HCT116 (cell line): ENCODE results near the gene WDSUB1. TPM values are rescaled to one million over a fixed set of nuclear protein-coding genes. Genes with fewer than 3 reads are reported as not detected.

Experiments
- ATAC-seq: fragments of 200-7000 bp; cut with Tn5 transposase; 2 replicates; pipeline ENCODE4 v1.9.1; 2020; ENCODE audit warnings: mild to moderate bottlenecking, moderate library complexity
- BruUV-seq: library from RNA; stranded (reverse); fragments of 400-500 nt; replicated peaks from 2 replicates; lab custom pipeline; 2021; lab: Mats Ljungman, UMichigan
- CTCF ChIA-PET: fragments of 300-600 bp; sonication (Branson Sonifier 250); formaldehyde crosslinking; loops from one replicate; lab custom pipeline; 2021; ENCODE audit warnings: antibody characterized with exemption; lab: Charles Lee
- POLR2A ChIA-PET: fragments of 300-600, 350-600 bp; sonication (Branson Sonifier 250); formaldehyde crosslinking; loops from one replicate; lab custom pipeline; 2021; ENCODE audit warnings: antibody characterized with exemption; lab: Charles Lee
- RAD21 ChIA-PET, 2 experiments: fragments of 300-600 bp; sonication (Branson Sonifier 250); formaldehyde crosslinking; loops; one replicate each; lab custom pipeline; 2023; ENCODE audit warnings: low total read pairs in 2 of 2; ENCODE audit not compliant: uncharacterized antibody in 2 of 2, unreplicated experiment in 2 of 2, low non-redundant PET in 1 of 2; lab: Charles Lee
- DNase-seq: peaks from one replicate; pipeline ENCODE4 v3.0.0-alpha.2; 2010; ENCODE audit warnings: low read depth, low spot score
- H2AFZ ChIP-seq: fragments of 200-600 bp; shearing (Covaris generic), sonication (generic); 2 replicates; pipeline ENCODE4 v1.6.1; 2017; ENCODE audit warnings: low read depth, mixed run types, mixed read lengths, antibody characterized with exemption, low read length; ENCODE audit not compliant: poor library complexity, severe bottlenecking
- H3K27ac ChIP-seq: 2 replicates; pipeline ENCODE4 v1.5.1; 2012; ENCODE audit warnings: low read depth, low read length
- H3K27me3 ChIP-seq: fragments of 200-600 bp; sonication (generic); 2 replicates; pipeline ENCODE4 v1.6.1; 2016; ENCODE audit warnings: mixed run types, low read length, mixed read lengths; ENCODE audit not compliant: insufficient read depth
- H3K36me3 ChIP-seq, 2 experiments: fragments of 200-500 bp in 1 of 2; fragments of 200-600 bp in 1 of 2; sonication (Bioruptor generic) in 1 of 2; sonication (generic) in 1 of 2; 2 replicates each; pipeline versions ENCODE4 v1.5.1 to v1.6.1; 2014 to 2016; ENCODE audit warnings: low read length in 2 of 2, inconsistent platforms in 1 of 2, mixed read lengths in 1 of 2, mixed run types in 1 of 2; ENCODE audit not compliant: insufficient read depth in 2 of 2, control insufficient read depth in 1 of 2
- H3K4me1 ChIP-seq, 2 experiments: fragments of 200-600 bp in 1 of 2; sonication (generic) in 1 of 2; 2 replicates each; pipeline versions ENCODE4 v1.5.1 to v1.6.1; 2012 to 2017; ENCODE audit warnings: low read length in 2 of 2, inconsistent platforms in 1 of 2, mild to moderate bottlenecking in 1 of 2, mixed read lengths in 1 of 2, mixed run types in 1 of 2, moderate library complexity in 1 of 2; ENCODE audit not compliant: insufficient read depth in 2 of 2, control insufficient read depth in 1 of 2
- H3K4me2 ChIP-seq: fragments of 200-600 bp; sonication (generic); 2 replicates; pipeline ENCODE4 v1.6.1; 2017; ENCODE audit warnings: mixed run types, low read length, mixed read lengths
- H3K4me3 ChIP-seq, 2 experiments: fragments of 200-600 bp in 1 of 2; sonication (generic) in 1 of 2; replicated peaks in 1 of 2; 2 replicates each; pipeline ENCODE4 v1.5.1; 2011 to 2016; ENCODE audit warnings: low read length in 2 of 2, control low read depth in 1 of 2, low read depth in 1 of 2, mild to moderate bottlenecking in 1 of 2, mixed read lengths in 1 of 2, mixed run types in 1 of 2
- H3K79me2 ChIP-seq: fragments of 200-600 bp; sonication (generic); 2 replicates; pipeline ENCODE4 v1.6.1; 2017; ENCODE audit warnings: mild to moderate bottlenecking, mixed run types, low read length, moderate library complexity, mixed read lengths; ENCODE audit not compliant: insufficient read depth
- H3K9ac ChIP-seq: fragments of 200-600 bp; sonication (generic); 2 replicates; pipeline ENCODE4 v1.6.1; 2016; ENCODE audit warnings: low read length, mixed read lengths
- H3K9me2 ChIP-seq: fragments of 200-600 bp; sonication (generic), shearing (Covaris generic); 2 replicates; pipeline ENCODE4 v1.6.1; 2017; ENCODE audit warnings: mixed run types, mild to moderate bottlenecking, moderate library complexity; ENCODE audit not compliant: insufficient read depth
- H3K9me3 ChIP-seq, 2 experiments: fragments of 200-500 bp in 1 of 2; fragments of 200-600 bp in 1 of 2; sonication (Bioruptor generic) in 1 of 2; sonication (generic) in 1 of 2; 2 replicates each; pipeline ENCODE4 v1.6.1; 2014 to 2017; ENCODE audit warnings: low read length in 2 of 2, mixed read lengths in 2 of 2, inconsistent platforms in 1 of 2, low read depth in 1 of 2, mild to moderate bottlenecking in 1 of 2, mixed run types in 1 of 2, moderate library complexity in 1 of 2; ENCODE audit not compliant: control insufficient read depth in 1 of 2, insufficient read depth in 1 of 2
- H4K20me1 ChIP-seq: fragments of 200-600 bp; sonication (generic), shearing (Covaris generic); 2 replicates; pipeline ENCODE4 v1.6.1; 2017; ENCODE audit warnings: mixed run types, mild to moderate bottlenecking, moderate library complexity; ENCODE audit not compliant: insufficient read depth
- ATF3 ChIP-seq: IDR thresholded peaks from 2 replicates; pipeline ENCODE4 v1.6.1; 2012
- CBX3 ChIP-seq: IDR thresholded peaks from 2 replicates; pipeline ENCODE4 v1.6.1; 2012; ENCODE audit warnings: low read depth
- CEBPB ChIP-seq: IDR thresholded peaks from 2 replicates; pipeline ENCODE4 v1.6.1; 2012; ENCODE audit warnings: low read depth
- EGR1 ChIP-seq: IDR thresholded peaks from 2 replicates; pipeline ENCODE4 v1.6.1; 2012; ENCODE audit warnings: low read depth
- EZH2 ChIP-seq: fragments of 200-600 bp; sonication (generic); IDR thresholded peaks from 2 replicates; pipeline ENCODE4 v1.6.1; 2017; ENCODE audit warnings: antibody characterized with exemption, mixed run types
- FOSL1 ChIP-seq: IDR thresholded peaks from 2 replicates; pipeline ENCODE4 v1.6.1; 2012; ENCODE audit warnings: low read depth
- JUND ChIP-seq: IDR thresholded peaks from 2 replicates; pipeline ENCODE4 v1.6.1; 2012
- MAX ChIP-seq: IDR thresholded peaks from 2 replicates; pipeline ENCODE4 v1.6.1; 2012
- RAD21 ChIP-seq: IDR thresholded peaks from 2 replicates; pipeline ENCODE4 v1.6.1; 2012; ENCODE audit warnings: low read depth, mild to moderate bottlenecking
- REST ChIP-seq: IDR thresholded peaks from 2 replicates; pipeline ENCODE4 v1.6.1; 2012; ENCODE audit warnings: low read depth
- SIN3A ChIP-seq: IDR thresholded peaks from 2 replicates; pipeline ENCODE4 v1.6.1; 2012; ENCODE audit warnings: low read depth
- SP1 ChIP-seq: IDR thresholded peaks from 2 replicates; pipeline ENCODE4 v1.6.1; 2012; ENCODE audit warnings: low read depth
- SRF ChIP-seq: IDR thresholded peaks from 2 replicates; pipeline ENCODE4 v1.6.1; 2012; ENCODE audit warnings: low read depth
- ZBTB33 ChIP-seq: IDR thresholded peaks from 2 replicates; pipeline ENCODE4 v1.6.1; 2011; ENCODE audit warnings: mild to moderate bottlenecking, low read length, moderate library complexity; ENCODE audit not compliant: insufficient replicate concordance; ENCODE audit errors: extremely low read depth
- ZFX ChIP-seq: fragments of 450-650 bp; IDR thresholded peaks from 2 replicates; pipeline ENCODE4 v1.6.1; 2017
- ZNF274 ChIP-seq: fragments of 200-500 bp; sonication (Bioruptor generic); IDR thresholded peaks from 2 replicates; pipeline ENCODE4 v1.6.1; 2014; ENCODE audit warnings: mild to moderate bottlenecking, low read depth, low read length, inconsistent platforms
- intact Hi-C: fragments of 100-400 bp; cut with micrococcal nuclease; formaldehyde crosslinking; loops from 2 replicates; pipeline ENCODE4 v1.10.0; 2022
- total RNA-seq: library from RNA; stranded (reverse); gene quantifications from one replicate; pipeline ENCODE4 v1.2.1, GENCODE V29; 2021; ENCODE audit not compliant: unreplicated experiment

The WDSUB1 gene
- total RNA-seq, 1 experiment from 2014 or later: 8.8 TPM

- intact Hi-C loops: no loop called here
- no peaks in the 10 kb centered on the region for H3K79me2 ChIP-seq
- no peaks in the 10 kb centered on the region for H3K9me3 ChIP-seq
- H3K9ac ChIP-seq: no peak overlapping the region
- no peaks in the 10 kb centered on the region for H3K27me3 ChIP-seq
- H3K4me3 ChIP-seq: no peak overlapping the region
- ATAC-seq (no peak), DNase-seq (no peak)
- ChIA-PET POLR2A (no interaction called here), CTCF (no interaction called here), RAD21 (no interaction called here)
- H4K20me1 ChIP-seq: no peaks in the 10 kb centered on the region
- no peak overlapping the region for H3K4me2 ChIP-seq
- no peaks in the 10 kb centered on the region for H3K4me1 ChIP-seq
- TF ChIP-seq CEBPB: no peak
- no peak for TF ChIP-seq ZFX
- TF ChIP-seq EZH2: no peak
- no peak for TF ChIP-seq SP1
- no peak for TF ChIP-seq EGR1
- TF ChIP-seq FOSL1: no peak
- no peaks in the 10 kb centered on the region for H3K36me3 ChIP-seq
- no peaks in the 10 kb centered on the region for H3K9me2 ChIP-seq
- no TSS peak for BruUV-seq
- H3K27ac ChIP-seq: no peak overlapping the region
- H2AFZ ChIP-seq: no peak overlapping the region
Observed at GRCh38 chr2:159317392-159318088, 31.0 kb upstream of the WDSUB1 start.

GRCh38 chr2:159307942-159308341 lies 21.4 kb upstream of the WDSUB1 start:
- POLR2A ChIA-PET: no interaction called here
- Histone ChIP-seq H2AFZ (no peak overlapping the region), H3K4me3 (no peak overlapping the region), H3K79me2 (no peaks in the 10 kb centered on the region), H3K9me2 (no peaks in the 10 kb centered on the region), H3K27me3 (no peaks in the 10 kb centered on the region), H3K9me3 (no peaks in the 10 kb centered on the region), H3K27ac (no peak overlapping the region), H3K36me3 (no peaks in the 10 kb centered on the region), H3K9ac (no peak overlapping the region), H3K4me2 (no peak overlapping the region), H4K20me1 (no peaks in the 10 kb centered on the region), H3K4me1 (no peaks in the 10 kb centered on the region)
- ATAC-seq (no peak), DNase-seq (no peak)
- no TSS peak for BruUV-seq
- CTCF ChIA-PET: no interaction called here
- RAD21 ChIA-PET: no interaction called here
- intact Hi-C loops: no loop called here
- TF ChIP-seq JUND (no peak), FOSL1 (no peak), ATF3 (no peak), EZH2 (no peak), MAX (no peak), ZBTB33 (no peak), CBX3 (no peak), RAD21 (no peak), SRF (no peak), REST (no peak), SIN3A (no peak), ZNF274 (no peak)
